22Rv1 (cell line): ENCODE data around the gene DCBLD2.

ENCODE experiments used
- H3K27ac ChIP-seq: fragments of 450-650 bp; 2 replicates; pipeline ENCODE4 v1.5.1; 2017
- CTCF ChIP-seq: fragments of 450-650 bp; IDR thresholded peaks from 2 replicates; pipeline ENCODE4 v1.5.1; 2017; ENCODE audit warnings: mild to moderate bottlenecking
- ZFX ChIP-seq: fragments of 450-650 bp; IDR thresholded peaks from 2 replicates; pipeline ENCODE4 v1.6.1; 2017; ENCODE audit warnings: antibody characterized with exemption, borderline replicate concordance

DCBLD2 gene

GRCh38 chr3:98765721-98766120 lies 135.8 kb downstream of the DCBLD2 start:
- H3K27ac ChIP-seq = no peak overlapping the region
- TF ChIP-seq CTCF (no peak), ZFX (no peak)

GRCh38 chr3:98764472-98764884 lies 137.0 kb downstream of the DCBLD2 start:
- H3K27ac ChIP-seq = no peak overlapping the region
- no peak for TF ChIP-seq CTCF
- TF ChIP-seq ZFX = no peak

- no peak for TF ChIP-seq ZFX
- no peak for TF ChIP-seq CTCF
- no peak overlapping the region for H3K27ac ChIP-seq
Observed at GRCh38 chr3:98763819-98764418, 137.6 kb downstream of the DCBLD2 start.

- no peak within 1 kb of the TSS for H3K27ac ChIP-seq
- TF ChIP-seq ZFX (no peak), CTCF (no peak)
Observed at GRCh38 chr3:98763076-98763475, 138.4 kb downstream of the DCBLD2 start, which contains the start of gene ST3GAL6. TSS of gene ST3GAL6 (plus strand) at chr3:98763340. CDS start at chr3:98768441, 5,101 bp downstream.

- TF ChIP-seq CTCF (no peak), ZFX (no peak)
- no peak overlapping the region for H3K27ac ChIP-seq
Observed at GRCh38 chr3:98761643-98762229, 139.8 kb downstream of the DCBLD2 start.

GRCh38 chr3:98759629-98760028 lies 141.9 kb downstream of the DCBLD2 start:
- no peak overlapping the region for H3K27ac ChIP-seq
- no peak for TF ChIP-seq ZFX
- no peak for TF ChIP-seq CTCF

GRCh38 chr3:98755601-98756000 lies 145.9 kb downstream of the DCBLD2 start:
- H3K27ac ChIP-seq = no peak overlapping the region
- no peak for TF ChIP-seq ZFX
- TF ChIP-seq CTCF = no peak
